ENCODE results near the gene DAND5. TPM values are rescaled to one million over a fixed set of nuclear protein-coding genes. Genes with fewer than 3 reads are reported as not detected.
A peak's percentile ranks its signal among the peaks of the same experiment; 100 is the strongest.

Gene DAND5
- total and polyA plus RNA-seq, 2 of the 13 experiments (the other 11 are each of a cell fraction or from before 2014, with no cell fraction given) = 0.04 TPM; not detected in 1

GRCh38 chr19:12937927-12938778 lies 31.2 kb upstream of the DAND5 start, which contains the start of gene CALR (continued):
- TF ChIP-seq ARID2 (CRISPR knock-in tag; IDR thresholded peaks at IDR 0.05; ENCODE audit: borderline replicate concordance) (0 out of 2 replicates have a peak, but pooled peaks have one; percentile 56), ZNF335 (CRISPR knock-in tag; IDR thresholded peaks at IDR 0.05) (peak; percentile 90), NCOA2 (CRISPR knock-in tag; IDR thresholded peaks at IDR 0.05) (peak; percentile 11; the same call in 1 of the 2 replicates), ZNF446 (CRISPR knock-in tag; IDR thresholded peaks at IDR 0.05) (peak; percentile 9; the same call in 1 of the 2 replicates), PAX8 (CRISPR knock-in tag; IDR thresholded peaks at IDR 0.05; ENCODE audit: borderline replicate concordance) (0 out of 2 replicates have a peak, but pooled peaks have one; percentile 66), ZNF382 (CRISPR knock-in tag; IDR thresholded peaks at IDR 0.05; ENCODE audit: borderline replicate concordance) (no peak), HMGXB4 (CRISPR knock-in tag; IDR thresholded peaks at IDR 0.05; ENCODE audit: borderline replicate concordance in 1 of 2, low read depth in 1 of 2) (peak; percentile 73 to 83; a peak in 2 of 4 replicates), SYNCRIP (IDR thresholded peaks at IDR 0.05; ENCODE audit: insufficient read depth, low read depth, low read length) (no peak), SRY (CRISPR knock-in tag; IDR thresholded peaks at IDR 0.05) (no peak), ZBTB10 (CRISPR knock-in tag; IDR thresholded peaks at IDR 0.05; ENCODE audit: borderline replicate concordance) (peak; percentile 15; the same call in 1 of the 2 replicates), MAF1 (CRISPR knock-in tag; IDR thresholded peaks at IDR 0.05; ENCODE audit: borderline replicate concordance) (no peak; the same call in 1 of the 2 replicates), ZNF75D (CRISPR knock-in tag; IDR thresholded peaks at IDR 0.05; ENCODE audit: borderline replicate concordance) (0 out of 2 replicates have a peak, but pooled peaks have one; percentile 71), ZNF547 (CRISPR knock-in tag; IDR thresholded peaks at IDR 0.05) (peak; percentile 79; the same call in 1 of the 2 replicates), ZNF598 (CRISPR knock-in tag; IDR thresholded peaks at IDR 0.05; ENCODE audit: borderline replicate concordance) (0 out of 2 replicates have a peak, but pooled peaks have one; percentile 21), TOPORS (CRISPR knock-in tag; IDR thresholded peaks at IDR 0.05) (no peak), MXI1 (IDR thresholded peaks at IDR 0.05; ENCODE audit: borderline replicate concordance, low read depth, low read length) (peak; percentile 65; the same call in 1 of the 3 replicates), ZNF839 (CRISPR knock-in tag; IDR thresholded peaks at IDR 0.05; ENCODE audit: borderline replicate concordance) (no peak)

Measured in HepG2 (cell line).